ENCODE data around the gene DOCK1.

DOCK1 gene

GRCh38 chr10:127012769-127013152 lies 107.5 kb downstream of the DOCK1 start:
- DNase-seq = no peak

- DNase-seq = no peak
Observed at GRCh38 chr10:127013211-127013656, 108.0 kb downstream of the DOCK1 start.

GRCh38 chr10:127013691-127014473 lies 108.7 kb downstream of the DOCK1 start:
- DNase-seq = no peak

GRCh38 chr10:127014671-127015070 lies 109.4 kb downstream of the DOCK1 start:
- no peak for DNase-seq

- no peak for DNase-seq
Observed at GRCh38 chr10:127015373-127015772, 110.1 kb downstream of the DOCK1 start.

GRCh38 chr10:127016331-127016730 lies 111.1 kb downstream of the DOCK1 start:
- no peak for DNase-seq

- DNase-seq = no peak
Observed at GRCh38 chr10:127017541-127018297, 112.5 kb downstream of the DOCK1 start.

- DNase-seq = no peak
Observed at GRCh38 chr10:127018298-127018650, 113.0 kb downstream of the DOCK1 start.

GRCh38 chr10:127018766-127019165 lies 113.5 kb downstream of the DOCK1 start:
- DNase-seq = no peak

GRCh38 chr10:127020260-127020659 lies 115.0 kb downstream of the DOCK1 start:
- DNase-seq = no peak

GRCh38 chr10:127021801-127022200 lies 116.6 kb downstream of the DOCK1 start:
- DNase-seq = no peak

GRCh38 chr10:127024685-127025435 lies 119.6 kb downstream of the DOCK1 start:
- DNase-seq = no peak

- DNase-seq = no peak
Observed at GRCh38 chr10:127027786-127028185, 122.6 kb downstream of the DOCK1 start.

GRCh38 chr10:127028556-127028955 lies 123.3 kb downstream of the DOCK1 start:
- DNase-seq = no peak

GRCh38 chr10:127029061-127029460 lies 123.8 kb downstream of the DOCK1 start:
- DNase-seq = no peak

GRCh38 chr10:127033216-127034033 lies 128.2 kb downstream of the DOCK1 start:
- no peak for DNase-seq

- no peak for DNase-seq
Observed at GRCh38 chr10:127034034-127034633, 128.9 kb downstream of the DOCK1 start.

- no peak for DNase-seq
Observed at GRCh38 chr10:127034790-127035189, 129.6 kb downstream of the DOCK1 start.

- DNase-seq = no peak
Observed at GRCh38 chr10:127035827-127036226, 130.6 kb downstream of the DOCK1 start.

- DNase-seq = no peak
Observed at GRCh38 chr10:127036987-127037386, 131.8 kb downstream of the DOCK1 start.

GRCh38 chr10:127039435-127039834 lies 134.2 kb downstream of the DOCK1 start:
- no peak for DNase-seq

- no peak for DNase-seq
Observed at GRCh38 chr10:127040756-127041155, 135.5 kb downstream of the DOCK1 start.

Measured in AML-193 (cell line).